SK-N-SH (cell line): Measurements from ENCODE around the gene NCKAP5.

Experiments used
- EP300 ChIP-seq, 2 experiments: IDR thresholded peaks; 2 replicates each; pipeline versions ENCODE4 v1.4.0 to v1.6.1; 2012; ENCODE audit warnings: borderline replicate concordance in 1 of 2, low read depth in 1 of 2, low read length in 1 of 2
- EZH2phosphoT487 ChIP-seq: fragments of 200-600 bp; sonication (generic); IDR thresholded peaks from 2 replicates; pipeline ENCODE4 v1.6.1; 2017; ENCODE audit warnings: low read depth, mixed run types, mild to moderate bottlenecking, antibody characterized with exemption, moderate library complexity, borderline replicate concordance
- FOXM1 ChIP-seq: IDR thresholded peaks from 2 replicates; pipeline ENCODE4 v1.4.0; 2012; ENCODE audit warnings: low read depth, mild to moderate bottlenecking
- GATA2 ChIP-seq: sonication (generic); formaldehyde crosslinking; IDR thresholded peaks from 2 replicates; pipeline ENCODE4 v1.5.0; 2020; ENCODE audit warnings: mild to moderate bottlenecking, missing genetic modification reagents
- JUND ChIP-seq: IDR thresholded peaks from 2 replicates; pipeline ENCODE4 v1.4.0; 2012
- NRF1 ChIP-seq: IDR thresholded peaks from 2 replicates; pipeline ENCODE4 v1.6.1; 2012; ENCODE audit warnings: low read depth, mild to moderate bottlenecking, low read length
- POLR2AphosphoS5 ChIP-seq: IDR thresholded peaks from 2 replicates; pipeline ENCODE4 v1.6.1; 2012; ENCODE audit warnings: low read depth, low read length
- RAD21 ChIP-seq: IDR thresholded peaks from 2 replicates; pipeline ENCODE4 v1.6.1; 2012; ENCODE audit warnings: mild to moderate bottlenecking, low read length
- SMC3 ChIP-seq: IDR thresholded peaks from 2 replicates; pipeline ENCODE4 v1.6.1; 2012; ENCODE audit warnings: low read depth, low read length, improper control_type of control experiment
- TAF1 ChIP-seq: IDR thresholded peaks from 2 replicates; pipeline ENCODE4 v1.6.1; 2012; ENCODE audit warnings: low read depth, mild to moderate bottlenecking, low read length, moderate library complexity, borderline replicate concordance
- TCF12 ChIP-seq: IDR thresholded peaks from 2 replicates; pipeline ENCODE4 v1.4.0; 2012
- TF ChIP-seq, protein P1 (sequence below): IDR thresholded peaks from 2 replicates; pipeline ENCODE4 v1.6.1; 2012; ENCODE audit warnings: mild to moderate bottlenecking, low read depth, low read length, moderate library complexity
- TF ChIP-seq, protein P2 (sequence below): fragments of 200-600 bp; sonication (generic); IDR thresholded peaks from 2 replicates; pipeline ENCODE4 v1.6.1; 2017; ENCODE audit warnings: antibody characterized with exemption, mild to moderate bottlenecking, moderate library complexity
- TF ChIP-seq, protein P3 (sequence below): fragments of 150-350 bp; IDR thresholded peaks from 2 replicates; pipeline ENCODE4 v1.6.1; 2017; ENCODE audit warnings: antibody characterized with exemption, low read length, low read depth, borderline replicate concordance

DNA sequence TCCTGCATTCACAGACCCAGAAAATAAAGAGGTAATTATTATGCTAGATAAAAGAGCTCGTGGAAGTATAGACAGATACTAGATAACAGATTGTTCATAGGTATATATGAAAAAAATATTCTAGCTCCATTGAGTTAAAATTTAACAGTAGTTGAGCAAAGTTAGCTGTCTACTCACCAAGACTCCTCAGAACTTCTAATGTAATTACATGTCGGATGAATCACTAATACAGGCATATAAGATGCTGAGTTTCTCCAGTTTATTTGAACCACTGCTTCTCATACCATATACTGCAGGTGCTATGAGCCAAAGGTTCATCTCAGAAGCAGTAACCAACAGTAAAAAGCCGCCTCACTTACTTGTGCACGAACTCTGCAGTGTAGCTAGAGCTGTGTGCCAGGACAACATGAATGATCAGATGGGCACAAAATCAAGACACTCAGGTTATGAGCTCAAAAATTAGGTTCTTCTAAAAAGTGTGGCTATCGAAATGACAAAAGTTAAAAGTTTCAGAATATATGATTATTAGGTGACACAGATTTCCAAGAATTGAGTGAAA lies 373.4 kb downstream of the NCKAP5 start:
- TF ChIP-seq, protein P1, sequence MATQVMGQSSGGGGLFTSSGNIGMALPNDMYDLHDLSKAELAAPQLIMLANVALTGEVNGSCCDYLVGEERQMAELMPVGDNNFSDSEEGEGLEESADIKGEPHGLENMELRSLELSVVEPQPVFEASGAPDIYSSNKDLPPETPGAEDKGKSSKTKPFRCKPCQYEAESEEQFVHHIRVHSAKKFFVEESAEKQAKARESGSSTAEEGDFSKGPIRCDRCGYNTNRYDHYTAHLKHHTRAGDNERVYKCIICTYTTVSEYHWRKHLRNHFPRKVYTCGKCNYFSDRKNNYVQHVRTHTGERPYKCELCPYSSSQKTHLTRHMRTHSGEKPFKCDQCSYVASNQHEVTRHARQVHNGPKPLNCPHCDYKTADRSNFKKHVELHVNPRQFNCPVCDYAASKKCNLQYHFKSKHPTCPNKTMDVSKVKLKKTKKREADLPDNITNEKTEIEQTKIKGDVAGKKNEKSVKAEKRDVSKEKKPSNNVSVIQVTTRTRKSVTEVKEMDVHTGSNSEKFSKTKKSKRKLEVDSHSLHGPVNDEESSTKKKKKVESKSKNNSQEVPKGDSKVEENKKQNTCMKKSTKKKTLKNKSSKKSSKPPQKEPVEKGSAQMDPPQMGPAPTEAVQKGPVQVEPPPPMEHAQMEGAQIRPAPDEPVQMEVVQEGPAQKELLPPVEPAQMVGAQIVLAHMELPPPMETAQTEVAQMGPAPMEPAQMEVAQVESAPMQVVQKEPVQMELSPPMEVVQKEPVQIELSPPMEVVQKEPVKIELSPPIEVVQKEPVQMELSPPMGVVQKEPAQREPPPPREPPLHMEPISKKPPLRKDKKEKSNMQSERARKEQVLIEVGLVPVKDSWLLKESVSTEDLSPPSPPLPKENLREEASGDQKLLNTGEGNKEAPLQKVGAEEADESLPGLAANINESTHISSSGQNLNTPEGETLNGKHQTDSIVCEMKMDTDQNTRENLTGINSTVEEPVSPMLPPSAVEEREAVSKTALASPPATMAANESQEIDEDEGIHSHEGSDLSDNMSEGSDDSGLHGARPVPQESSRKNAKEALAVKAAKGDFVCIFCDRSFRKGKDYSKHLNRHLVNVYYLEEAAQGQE, result no peak
- TF ChIP-seq, protein P2, sequence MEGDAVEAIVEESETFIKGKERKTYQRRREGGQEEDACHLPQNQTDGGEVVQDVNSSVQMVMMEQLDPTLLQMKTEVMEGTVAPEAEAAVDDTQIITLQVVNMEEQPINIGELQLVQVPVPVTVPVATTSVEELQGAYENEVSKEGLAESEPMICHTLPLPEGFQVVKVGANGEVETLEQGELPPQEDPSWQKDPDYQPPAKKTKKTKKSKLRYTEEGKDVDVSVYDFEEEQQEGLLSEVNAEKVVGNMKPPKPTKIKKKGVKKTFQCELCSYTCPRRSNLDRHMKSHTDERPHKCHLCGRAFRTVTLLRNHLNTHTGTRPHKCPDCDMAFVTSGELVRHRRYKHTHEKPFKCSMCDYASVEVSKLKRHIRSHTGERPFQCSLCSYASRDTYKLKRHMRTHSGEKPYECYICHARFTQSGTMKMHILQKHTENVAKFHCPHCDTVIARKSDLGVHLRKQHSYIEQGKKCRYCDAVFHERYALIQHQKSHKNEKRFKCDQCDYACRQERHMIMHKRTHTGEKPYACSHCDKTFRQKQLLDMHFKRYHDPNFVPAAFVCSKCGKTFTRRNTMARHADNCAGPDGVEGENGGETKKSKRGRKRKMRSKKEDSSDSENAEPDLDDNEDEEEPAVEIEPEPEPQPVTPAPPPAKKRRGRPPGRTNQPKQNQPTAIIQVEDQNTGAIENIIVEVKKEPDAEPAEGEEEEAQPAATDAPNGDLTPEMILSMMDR, result no peak
- TF ChIP-seq EP300 (IDR thresholded peaks at IDR 0.05; ENCODE audit: borderline replicate concordance in 1 of 2, low read depth in 1 of 2, low read length in 1 of 2) (no peak), TAF1 (no peak), POLR2AphosphoS5 (no peak), JUND (no peak), EZH2phosphoT487 (no peak), FOXM1 (no peak), NRF1 (no peak), GATA2 (CRISPR knock-in tag) (no peak), RAD21 (no peak), SMC3 (no peak), TCF12 (no peak)
- TF ChIP-seq, protein P3, sequence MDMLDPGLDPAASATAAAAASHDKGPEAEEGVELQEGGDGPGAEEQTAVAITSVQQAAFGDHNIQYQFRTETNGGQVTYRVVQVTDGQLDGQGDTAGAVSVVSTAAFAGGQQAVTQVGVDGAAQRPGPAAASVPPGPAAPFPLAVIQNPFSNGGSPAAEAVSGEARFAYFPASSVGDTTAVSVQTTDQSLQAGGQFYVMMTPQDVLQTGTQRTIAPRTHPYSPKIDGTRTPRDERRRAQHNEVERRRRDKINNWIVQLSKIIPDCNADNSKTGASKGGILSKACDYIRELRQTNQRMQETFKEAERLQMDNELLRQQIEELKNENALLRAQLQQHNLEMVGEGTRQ, result no peak
